Loucy (cell line): ENCODE measurements around the gene PALLD.

Experiments used
- H2AFZ ChIP-seq: fragments of 200-600 bp; sonication (generic); 2 replicates; pipeline ENCODE4 v1.6.0; 2016; ENCODE audit warnings: antibody characterized with exemption, mild to moderate bottlenecking, low read length, moderate library complexity
- H3F3A ChIP-seq: fragments of 200-600 bp; 2 replicates; pipeline ENCODE4 v1.6.0; 2016; ENCODE audit warnings: antibody characterized with exemption, low read depth, mild to moderate bottlenecking
- H3K27me3 ChIP-seq: fragments of 200-600 bp; sonication (generic); 2 replicates; pipeline ENCODE4 v1.6.1; 2014; ENCODE audit warnings: low read length, mild to moderate bottlenecking; ENCODE audit not compliant: insufficient read depth, poor library complexity, severe bottlenecking
- H3K36me3 ChIP-seq: fragments of 200-600 bp; sonication (generic); 2 replicates; pipeline ENCODE4 v1.6.1; 2016; ENCODE audit warnings: low read length; ENCODE audit not compliant: insufficient read depth
- H3K4me1 ChIP-seq: fragments of 200-600 bp; sonication (generic); 2 replicates; pipeline ENCODE4 v1.5.1; 2014; ENCODE audit warnings: low read length, mild to moderate bottlenecking; ENCODE audit not compliant: insufficient read depth, poor library complexity, severe bottlenecking
- H3K4me2 ChIP-seq: fragments of 200-600 bp; sonication (generic); 2 replicates; pipeline ENCODE4 v1.6.0; 2014; ENCODE audit warnings: antibody characterized with exemption, low read length, low read depth, mild to moderate bottlenecking; ENCODE audit not compliant: poor library complexity, severe bottlenecking
- H3K4me3 ChIP-seq: fragments of 200-600 bp; sonication (generic); 2 replicates; pipeline ENCODE4 v1.5.1; 2014; ENCODE audit warnings: low read length, mild to moderate bottlenecking, mixed read lengths; ENCODE audit not compliant: poor library complexity, severe bottlenecking
- H3K79me2 ChIP-seq: fragments of 200-600 bp; sonication (generic); 2 replicates; pipeline ENCODE4 v1.6.1; 2014; ENCODE audit warnings: low read length; ENCODE audit not compliant: insufficient read depth
- H3K9ac ChIP-seq: fragments of 200-600 bp; sonication (generic); 2 replicates; pipeline ENCODE4 v1.6.0; 2014; ENCODE audit warnings: mild to moderate bottlenecking, low read depth, low read length, moderate library complexity; ENCODE audit not compliant: poor library complexity, severe bottlenecking
- H3K9me2 ChIP-seq: fragments of 200-600 bp; sonication (generic); replicated peaks from 2 replicates; pipeline ENCODE4 v1.6.1; 2016; ENCODE audit warnings: low read depth, low read length, mixed read lengths
- H3K9me3 ChIP-seq: fragments of 200-600 bp; sonication (generic); 2 replicates; pipeline ENCODE4 v1.6.1; 2014; ENCODE audit warnings: mild to moderate bottlenecking, antibody characterized with exemption, low read length, low read depth; ENCODE audit not compliant: insufficient read depth
- H4K20me1 ChIP-seq: fragments of 200-600 bp; sonication (generic); 2 replicates; pipeline ENCODE4 v1.6.0; 2014; ENCODE audit warnings: antibody characterized with exemption, low read length, mild to moderate bottlenecking; ENCODE audit not compliant: insufficient read depth, poor library complexity, severe bottlenecking
- EZH2phosphoT487 ChIP-seq: fragments of 200-600 bp; IDR thresholded peaks from 2 replicates; pipeline ENCODE4 v1.6.1; 2018; ENCODE audit warnings: antibody characterized with exemption, mild to moderate bottlenecking, moderate library complexity, borderline replicate concordance
- TF ChIP-seq, protein P1 (sequence below): fragments of 200-600 bp; sonication (generic); conservative IDR thresholded peaks from 2 replicates; pipeline ENCODE4 v1.5.1; 2014; ENCODE audit warnings: mild to moderate bottlenecking, antibody characterized with exemption, low read length

Gene PALLD

DNA sequence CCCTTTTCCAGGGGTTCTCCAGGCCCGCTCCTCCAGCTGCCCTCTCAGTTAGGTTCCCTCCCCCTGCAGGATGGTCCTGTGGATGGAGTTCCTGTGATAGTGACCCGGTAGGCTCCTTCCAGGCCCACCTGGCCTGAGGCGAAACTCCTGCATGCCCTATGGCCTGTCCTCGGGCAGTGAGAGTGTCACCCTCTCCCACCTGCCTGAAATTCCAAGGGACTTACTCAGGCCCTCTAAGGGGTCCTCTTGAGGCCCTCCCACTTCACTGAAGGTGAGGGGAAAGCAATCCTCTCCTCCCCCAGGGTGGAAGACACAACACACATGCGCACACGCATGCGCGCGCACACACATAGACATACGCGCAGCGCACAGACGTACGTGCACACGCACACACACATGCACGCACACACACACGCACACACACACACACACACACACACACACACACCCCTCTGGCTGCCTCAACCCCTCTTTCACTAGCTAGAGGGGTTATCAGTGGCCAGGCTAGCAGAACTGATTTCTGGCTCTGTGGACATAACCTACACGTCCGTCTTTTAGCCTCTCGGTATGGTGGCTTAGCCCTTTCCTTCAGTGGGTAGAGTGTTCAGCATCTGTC, 297.3 kb downstream of the PALLD start:
- H3K9me3 ChIP-seq, result no peaks in the 10 kb centered on the region

DNA sequence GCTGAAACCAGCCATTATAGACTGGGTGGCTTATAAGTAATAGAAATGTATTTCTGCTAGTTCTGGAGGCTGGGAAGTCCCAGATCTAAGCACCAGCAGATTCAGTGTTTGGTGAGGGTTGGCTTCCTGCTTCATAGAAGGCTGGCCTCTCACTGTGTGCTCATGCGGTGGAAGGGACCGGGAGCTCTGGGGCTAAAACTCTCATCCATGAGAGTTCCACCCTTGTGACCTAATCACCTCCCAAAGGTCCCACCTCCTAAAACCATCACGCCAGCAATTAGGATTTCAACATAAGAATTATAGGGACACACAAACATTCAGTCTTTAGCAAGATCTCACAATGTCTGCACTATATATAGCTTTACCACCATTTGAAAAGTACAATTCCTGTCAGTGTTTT, 298.0 kb downstream of the PALLD start:
- no peak overlapping the region for H2AFZ ChIP-seq
- no peak overlapping the region for H3K4me3 ChIP-seq
- H3K27me3 ChIP-seq, result no peaks in the 10 kb centered on the region
- H3K9ac ChIP-seq, result no peak overlapping the region
- H3K36me3 ChIP-seq, result no peaks in the 10 kb centered on the region
- no peaks in the 10 kb centered on the region for H3F3A ChIP-seq
- no peaks in the 10 kb centered on the region for H4K20me1 ChIP-seq
- H3K79me2 ChIP-seq, result no peaks in the 10 kb centered on the region
- H3K9me2 ChIP-seq, result no peaks in the 10 kb centered on the region
- H3K4me2 ChIP-seq, result no peak overlapping the region
- TF ChIP-seq EZH2phosphoT487, result no peak
- TF ChIP-seq, protein P1, sequence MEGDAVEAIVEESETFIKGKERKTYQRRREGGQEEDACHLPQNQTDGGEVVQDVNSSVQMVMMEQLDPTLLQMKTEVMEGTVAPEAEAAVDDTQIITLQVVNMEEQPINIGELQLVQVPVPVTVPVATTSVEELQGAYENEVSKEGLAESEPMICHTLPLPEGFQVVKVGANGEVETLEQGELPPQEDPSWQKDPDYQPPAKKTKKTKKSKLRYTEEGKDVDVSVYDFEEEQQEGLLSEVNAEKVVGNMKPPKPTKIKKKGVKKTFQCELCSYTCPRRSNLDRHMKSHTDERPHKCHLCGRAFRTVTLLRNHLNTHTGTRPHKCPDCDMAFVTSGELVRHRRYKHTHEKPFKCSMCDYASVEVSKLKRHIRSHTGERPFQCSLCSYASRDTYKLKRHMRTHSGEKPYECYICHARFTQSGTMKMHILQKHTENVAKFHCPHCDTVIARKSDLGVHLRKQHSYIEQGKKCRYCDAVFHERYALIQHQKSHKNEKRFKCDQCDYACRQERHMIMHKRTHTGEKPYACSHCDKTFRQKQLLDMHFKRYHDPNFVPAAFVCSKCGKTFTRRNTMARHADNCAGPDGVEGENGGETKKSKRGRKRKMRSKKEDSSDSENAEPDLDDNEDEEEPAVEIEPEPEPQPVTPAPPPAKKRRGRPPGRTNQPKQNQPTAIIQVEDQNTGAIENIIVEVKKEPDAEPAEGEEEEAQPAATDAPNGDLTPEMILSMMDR, result no peak
- H3K9me3 ChIP-seq, result no peaks in the 10 kb centered on the region
- H3K4me1 ChIP-seq, result peaks cover 3% of the 10 kb centered on the region

More for the DNA sequence above, 297.3 kb downstream of the PALLD start:
- Histone ChIP-seq H3F3A (no peaks in the 10 kb centered on the region), H3K9me2 (no peaks in the 10 kb centered on the region), H3K4me1 (peaks cover 3% of the 10 kb centered on the region), H3K36me3 (no peaks in the 10 kb centered on the region), H3K27me3 (no peaks in the 10 kb centered on the region), H3K4me3 (no peak overlapping the region), H3K79me2 (no peaks in the 10 kb centered on the region), H3K4me2 (no peak overlapping the region), H4K20me1 (no peaks in the 10 kb centered on the region), H2AFZ (no peak overlapping the region), H3K9ac (no peak overlapping the region)
- no peak for TF ChIP-seq EZH2phosphoT487
- TF ChIP-seq, protein P1, result no peak

DNA sequence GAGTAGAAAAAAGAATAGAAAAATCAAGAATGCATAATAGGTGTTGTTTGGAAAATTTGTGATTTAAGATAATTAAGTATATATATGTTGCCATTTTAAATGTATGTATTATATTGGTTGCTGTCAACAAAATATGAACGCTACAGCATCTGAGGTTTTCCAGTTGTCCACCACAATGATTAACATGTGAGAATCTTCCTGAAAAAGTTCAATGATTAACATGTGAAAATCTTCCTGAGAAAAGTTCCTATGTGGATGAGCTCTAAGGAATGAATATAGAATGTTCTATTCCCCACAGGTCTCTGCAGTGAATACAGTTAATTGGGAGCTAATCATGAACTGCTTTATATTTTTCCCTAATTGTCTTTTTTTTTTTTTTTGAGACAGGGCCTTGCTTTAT, 298.5 kb downstream of the PALLD start:
- H3K9me3 ChIP-seq, result no peaks in the 10 kb centered on the region
- H4K20me1 ChIP-seq, result no peaks in the 10 kb centered on the region
- no peaks in the 10 kb centered on the region for H3K27me3 ChIP-seq
- H3K36me3 ChIP-seq, result no peaks in the 10 kb centered on the region
- H3F3A ChIP-seq, result no peaks in the 10 kb centered on the region
- H3K4me1 ChIP-seq, result peaks cover 3% of the 10 kb centered on the region
- H3K4me2 ChIP-seq, result no peak overlapping the region
- H3K9me2 ChIP-seq, result no peaks in the 10 kb centered on the region
- H2AFZ ChIP-seq, result no peak overlapping the region
- H3K9ac ChIP-seq, result no peak overlapping the region
- TF ChIP-seq EZH2phosphoT487, result no peak
- TF ChIP-seq, protein P1, result no peak
- no peak overlapping the region for H3K4me3 ChIP-seq
- H3K79me2 ChIP-seq, result no peaks in the 10 kb centered on the region
